Measurements from ENCODE around the gene RAI14. TPM values are rescaled to one million over a fixed set of nuclear protein-coding genes. Genes with fewer than 3 reads are reported as not detected.

The RAI14 gene
- total and polyA plus RNA-seq, 2 experiments from 2014 or later: 42.2 to 49.6 TPM

GRCh38 chr5:34667705-34668104, 11.6 kb downstream of the RAI14 start:
- Histone ChIP-seq H3K4me2 (no peak overlapping the region), H3K9me2 (replicated peaks; ENCODE audit: insufficient read depth) (no peaks in the 10 kb centered on the region), H3K4me3 (no peak overlapping the region), H4K20me1 (ENCODE audit: insufficient read depth, poor library complexity, severe bottlenecking) (no peaks in the 10 kb centered on the region), H3K27ac (no peak overlapping the region), H3K79me2 (peaks cover 93% of the 10 kb centered on the region), H3K27me3 (no peaks in the 10 kb centered on the region), H2AFZ (no peak overlapping the region), H3K36me3 (replicated peaks; ENCODE audit: insufficient read depth, low read depth) (no peaks in the 10 kb centered on the region), H3K4me1 (ENCODE audit: insufficient read depth) (no peaks in the 10 kb centered on the region), H3K9me3 (ENCODE audit: low read depth) (no peaks in the 10 kb centered on the region)
- 78% methylated on average over 5 of the region's 5 CpGs for WGBS (ENCODE audit: low lambda C conversion rate, missing lambda C conversion rate)
- no peak for DNase-seq (ENCODE audit: low spot score)
- TF ChIP-seq EZH2phosphoT487 (IDR thresholded peaks at IDR 0.05; ENCODE audit: low read depth, severe bottlenecking, unreplicated experiment): no peak
- no peak for TF ChIP-seq EZH2 (IDR thresholded peaks at IDR 0.05; ENCODE audit: borderline replicate concordance)
- TF ChIP-seq, protein P1, sequence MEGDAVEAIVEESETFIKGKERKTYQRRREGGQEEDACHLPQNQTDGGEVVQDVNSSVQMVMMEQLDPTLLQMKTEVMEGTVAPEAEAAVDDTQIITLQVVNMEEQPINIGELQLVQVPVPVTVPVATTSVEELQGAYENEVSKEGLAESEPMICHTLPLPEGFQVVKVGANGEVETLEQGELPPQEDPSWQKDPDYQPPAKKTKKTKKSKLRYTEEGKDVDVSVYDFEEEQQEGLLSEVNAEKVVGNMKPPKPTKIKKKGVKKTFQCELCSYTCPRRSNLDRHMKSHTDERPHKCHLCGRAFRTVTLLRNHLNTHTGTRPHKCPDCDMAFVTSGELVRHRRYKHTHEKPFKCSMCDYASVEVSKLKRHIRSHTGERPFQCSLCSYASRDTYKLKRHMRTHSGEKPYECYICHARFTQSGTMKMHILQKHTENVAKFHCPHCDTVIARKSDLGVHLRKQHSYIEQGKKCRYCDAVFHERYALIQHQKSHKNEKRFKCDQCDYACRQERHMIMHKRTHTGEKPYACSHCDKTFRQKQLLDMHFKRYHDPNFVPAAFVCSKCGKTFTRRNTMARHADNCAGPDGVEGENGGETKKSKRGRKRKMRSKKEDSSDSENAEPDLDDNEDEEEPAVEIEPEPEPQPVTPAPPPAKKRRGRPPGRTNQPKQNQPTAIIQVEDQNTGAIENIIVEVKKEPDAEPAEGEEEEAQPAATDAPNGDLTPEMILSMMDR (IDR thresholded peaks at IDR 0.05; ENCODE audit: poor library complexity): no peak

- no peaks in the 10 kb centered on the region for H3K4me1 ChIP-seq (ENCODE audit: insufficient read depth)
- no peaks in the 10 kb centered on the region for H3K36me3 ChIP-seq (replicated peaks; ENCODE audit: insufficient read depth, low read depth)
- H2AFZ ChIP-seq: no peak overlapping the region
- no peaks in the 10 kb centered on the region for H3K9me2 ChIP-seq (replicated peaks; ENCODE audit: insufficient read depth)
- TF ChIP-seq EZH2 (IDR thresholded peaks at IDR 0.05; ENCODE audit: borderline replicate concordance) (no peak), EZH2phosphoT487 (IDR thresholded peaks at IDR 0.05; ENCODE audit: low read depth, severe bottlenecking, unreplicated experiment) (no peak)
- TF ChIP-seq, protein P1 (IDR thresholded peaks at IDR 0.05; ENCODE audit: poor library complexity): no peak
- no peak overlapping the region for H3K27ac ChIP-seq
- peaks cover 92% of the 10 kb centered on the region for H3K79me2 ChIP-seq
- H3K9me3 ChIP-seq (ENCODE audit: low read depth): no peaks in the 10 kb centered on the region
- no peak overlapping the region for H3K4me3 ChIP-seq
- H3K27me3 ChIP-seq: no peaks in the 10 kb centered on the region
- 74% methylated on average over 7 of the region's 7 CpGs for WGBS (ENCODE audit: low lambda C conversion rate, missing lambda C conversion rate)
- no peaks in the 10 kb centered on the region for H4K20me1 ChIP-seq (ENCODE audit: insufficient read depth, poor library complexity, severe bottlenecking)
- no peak for DNase-seq (ENCODE audit: low spot score)
- no peak overlapping the region for H3K4me2 ChIP-seq
These were observed 13.9 kb downstream of the RAI14 start for GRCh38 chr5:34669931-34670516.

DNA sequence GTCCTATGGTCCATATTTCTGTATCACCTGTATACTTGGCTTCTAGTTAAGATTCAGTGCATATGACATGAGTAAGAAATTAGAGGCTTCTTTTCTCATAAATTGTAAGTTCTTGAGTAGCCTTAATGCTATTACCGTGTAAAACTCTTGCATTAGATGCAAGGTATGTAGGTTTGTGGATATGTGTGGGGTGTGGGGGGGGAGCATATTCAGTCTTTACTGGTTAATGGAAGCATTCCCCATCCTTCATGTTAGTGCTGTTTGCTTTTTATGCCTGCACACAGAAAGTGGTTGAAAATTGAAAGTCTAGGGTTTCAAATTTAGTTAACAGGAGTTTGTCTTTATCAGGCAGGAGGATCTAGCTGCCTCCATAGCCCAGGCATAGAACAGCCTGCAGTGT, 16.1 kb downstream of the RAI14 start:
- H3K27ac ChIP-seq: no peak overlapping the region
- no peaks in the 10 kb centered on the region for H3K36me3 ChIP-seq (replicated peaks; ENCODE audit: insufficient read depth, low read depth)
- TF ChIP-seq, protein P1 (IDR thresholded peaks at IDR 0.05; ENCODE audit: poor library complexity): no peak
- no peak for TF ChIP-seq EZH2phosphoT487 (IDR thresholded peaks at IDR 0.05; ENCODE audit: low read depth, severe bottlenecking, unreplicated experiment)
- TF ChIP-seq EZH2 (IDR thresholded peaks at IDR 0.05; ENCODE audit: borderline replicate concordance): no peak
- H3K79me2 ChIP-seq: peaks cover 89% of the 10 kb centered on the region
- H3K4me2 ChIP-seq: no peak overlapping the region
- no peak overlapping the region for H3K4me3 ChIP-seq
- no peaks in the 10 kb centered on the region for H3K4me1 ChIP-seq (ENCODE audit: insufficient read depth)
- 91% methylated on average over 1 of the region's 1 CpG for WGBS (ENCODE audit: low lambda C conversion rate, missing lambda C conversion rate)
- H3K9me2 ChIP-seq (replicated peaks; ENCODE audit: insufficient read depth): no peaks in the 10 kb centered on the region
- DNase-seq (ENCODE audit: low spot score): no peak
- no peaks in the 10 kb centered on the region for H3K9me3 ChIP-seq (ENCODE audit: low read depth)
- no peaks in the 10 kb centered on the region for H4K20me1 ChIP-seq (ENCODE audit: insufficient read depth, poor library complexity, severe bottlenecking)
- H3K27me3 ChIP-seq: no peaks in the 10 kb centered on the region
- no peak overlapping the region for H2AFZ ChIP-seq
